Measurements from ENCODE around the gene IER5L. TPM values are rescaled to one million over a fixed set of nuclear protein-coding genes. Genes with fewer than 3 reads are reported as not detected.

The IER5L gene
- total and polyA plus RNA-seq, 2 donors (not counting 3 experiments of a cell fraction or from before 2014, with no cell fraction given) = 5.3 to 12.3 TPM

- H2AFZ ChIP-seq (ENCODE audit: low read depth, low read length) = no peak overlapping the region
- H3K9me1 ChIP-seq (replicated peaks; ENCODE audit: control insufficient read depth, extremely low read depth, insufficient read depth, low read length) = no peaks in the 10 kb centered on the region
- DNase-seq (ENCODE audit: low read depth, low spot score) = no peak
- intact Hi-C loops (cut with micrococcal nuclease) (no loop called here), dilution Hi-C loops (cut with MboI; ENCODE audit: extremely low pct_ligation_motif_present, low sequenced_read_pairs) (no loop called here)
- no peaks in the 10 kb centered on the region for H4K20me1 ChIP-seq (replicated peaks; ENCODE audit: control insufficient read depth, extremely low read depth, insufficient read depth, low read length)
- no peak overlapping the region for H3K9ac ChIP-seq (replicated peaks; ENCODE audit: extremely low read depth, insufficient read depth, low read length)
- no peaks in the 10 kb centered on the region for H3K4me1 ChIP-seq (ENCODE audit: control insufficient read depth, extremely low read depth, insufficient read depth, low read length)
- no peak overlapping the region for H3K27ac ChIP-seq (ENCODE audit: insufficient read depth, low read depth, low read length)
- no peak overlapping the region for H3K4me3 ChIP-seq (replicated peaks in 1 of 3; ENCODE audit: insufficient read depth in 1 of 3, low read depth in 1 of 3, low read length in 3 of 3)
- BruUV-seq (replicated peaks) = no TSS peak
- no peaks in the 10 kb centered on the region for H3K79me2 ChIP-seq (ENCODE audit: control insufficient read depth, insufficient read depth, low read length)
- no peaks in the 10 kb centered on the region for H3K36me3 ChIP-seq (ENCODE audit: control insufficient read depth in 2 of 2, extremely low read depth in 1 of 2, insufficient read depth in 2 of 2, low read length in 2 of 2)
- POLR2A ChIA-PET = no interaction called here
- FAIRE-seq = no peak
- no peak for TF ChIP-seq FOS (IDR thresholded peaks at IDR 0.05; ENCODE audit: borderline replicate concordance, insufficient read depth, low read length)
- no peak for TF ChIP-seq MYC (IDR thresholded peaks at IDR 0.05; ENCODE audit: low read depth, low read length)
- TF ChIP-seq POLR2A (IDR thresholded peaks at IDR 0.05; ENCODE audit: low read depth, low read length) = no peak
- TF ChIP-seq JUN (IDR thresholded peaks at IDR 0.05; ENCODE audit: borderline replicate concordance, insufficient read depth, insufficient read length, low read depth) = no peak
- no peak for TF ChIP-seq POLR2AphosphoS5 (IDR thresholded peaks at IDR 0.05; ENCODE audit: insufficient read depth, low read depth, low read length)
- no peak for TF ChIP-seq EZH2 (IDR thresholded peaks at IDR 0.05; ENCODE audit: borderline replicate concordance, low read depth, low read length, severe bottlenecking)
- no peak for TF ChIP-seq CTCF (IDR thresholded peaks at IDR 0.05; ENCODE audit: extremely low read depth in 1 of 2, insufficient read depth in 1 of 2, low read depth in 1 of 2, low read length in 2 of 2)
- TF ChIP-seq GATA2 (IDR thresholded peaks at IDR 0.05; ENCODE audit: insufficient read depth, insufficient read length, low read depth, low read length) = no peak
- no peak for TF ChIP-seq MAX (IDR thresholded peaks at IDR 0.05; ENCODE audit: insufficient read depth, insufficient read length)
- H3K4me2 ChIP-seq (ENCODE audit: insufficient read depth, low read length) = no peak overlapping the region
- H3K27me3 ChIP-seq (ENCODE audit: control insufficient read depth in 2 of 2, insufficient read depth in 2 of 2, low read length in 2 of 2) = no peaks in the 10 kb centered on the region
- H3K9me3 ChIP-seq (replicated peaks; ENCODE audit: control insufficient read depth, insufficient read depth, low read length) = no peaks in the 10 kb centered on the region
- CTCF ChIA-PET = interaction anchor here (1.0 kb wide), 1 partner anchor 10 kb away, joined by 4 read pairs; no protein-coding TSS in a partner anchor
These were observed 23.1 kb downstream of the IER5L start for GRCh38 chr9:129154866-129155477.

All from endothelial cell of umbilical vein (primary cell).